Sigmoid colon (tissue), 7 donors: Measurements from ENCODE around the gene MCHR2. TPM values are rescaled to one million over a fixed set of nuclear protein-coding genes. Genes with fewer than 3 reads are reported as not detected.

Source experiments
- DNase-seq: peaks from one replicate; pipeline ENCODE4 v3.0.0-alpha.2; 2019
- H3K27ac ChIP-seq, 4 donors: fragments of 200-600 bp; sonication (generic); one replicate each; pipeline ENCODE4 v1.5.1; 2016 to 2019; ENCODE audit warnings: mild to moderate bottlenecking in 1 of 4
- H3K27me3 ChIP-seq, 3 donors: fragments of 200-600 bp; sonication (generic); one replicate each; pipeline ENCODE4 v1.5.1; 2019; ENCODE audit warnings: mild to moderate bottlenecking in 1 of 3
- H3K36me3 ChIP-seq, 4 donors: fragments of 200-600 bp; sonication (generic); one replicate each; pipeline ENCODE4 v1.5.1; 2016 to 2019
- H3K4me1 ChIP-seq, 4 donors: fragments of 200-600 bp; sonication (generic); one replicate each; pipeline ENCODE4 v1.5.1; 2017 to 2019
- H3K4me3 ChIP-seq, 4 donors: fragments of 200-600 bp; sonication (generic); one replicate each; pipeline ENCODE4 v1.5.1; 2017 to 2019; ENCODE audit warnings: mild to moderate bottlenecking in 2 of 4, moderate library complexity in 1 of 4
- H3K9me3 ChIP-seq, 4 donors: fragments of 200-600 bp in 3 of 4; sonication (generic) in 3 of 4; one replicate each; pipeline versions ENCODE4 v1.5.1 to v1.6.1; 2013 to 2019
- CTCF ChIP-seq, 4 experiments: fragments of 450-650 bp in 3 of 4; fragments of 200-600 bp in 1 of 4; IDR thresholded peaks; one replicate each; pipeline ENCODE4 v1.5.1; 2016 to 2019; ENCODE audit warnings: antibody characterized with exemption in 4 of 4, mild to moderate bottlenecking in 3 of 4, moderate library complexity in 2 of 4
- EP300 ChIP-seq, 4 donors: sonication (generic); formaldehyde crosslinking; IDR thresholded peaks; one replicate each; pipeline ENCODE4 v1.6.1; 2017; ENCODE audit warnings: antibody characterized with exemption in 4 of 4
- POLR2A ChIP-seq, 2 donors: fragments of 450-650 bp; IDR thresholded peaks; one replicate each; pipeline ENCODE4 v1.6.1; 2016; ENCODE audit warnings: antibody characterized with exemption in 2 of 2, mild to moderate bottlenecking in 2 of 2, moderate library complexity in 2 of 2
- POLR2AphosphoS5 ChIP-seq, 4 donors: sonication (generic); formaldehyde crosslinking; IDR thresholded peaks; one replicate each; pipeline ENCODE4 v1.6.1; 2017; ENCODE audit warnings: antibody characterized with exemption in 4 of 4
- WGBS, 2 donors: extraction: QIAGEN DNeasy Blood & Tissue Kit; methylation state at CpG; one replicate each; pipeline ENCODE4 v1.1.7; 2013; 5-methylcytosine and 5-hydroxymethylcytosine counted together
- intact Hi-C: fragments of 100-400 bp; cut with DNase I; formaldehyde crosslinking; loops from one replicate; pipeline ENCODE4 v1.15.1; 2023
- polyA plus RNA-seq, 3 donors: library from polyadenylated mRNA; stranded (reverse); fragments of 200-250 nt; gene quantifications; one replicate each; pipeline ENCODE4 v1.2.3, GENCODE V29; 2013
- total RNA-seq, 4 donors: library from RNA; depleted of rRNA; stranded (reverse); fragments of >200 nt; gene quantifications; one replicate each; pipeline ENCODE4 v1.1.0, GENCODE V29; 2016
- donor health status: healthy with polysubstance abuse.
- donor health status: Bipolar disorder and iron deficiency.
- donor health status: healthy.

The MCHR2 gene
- total and polyA plus RNA-seq, 7 donors: 0.33 to 0.36 TPM; not detected in 5

GRCh38 chr6:99887066-99887465 lies 107.0 kb downstream of the MCHR2 start:
- H3K27me3 ChIP-seq: no peaks in the 10 kb centered on the region
- H3K36me3 ChIP-seq: no peaks in the 10 kb centered on the region
- no peak for DNase-seq
- no peaks in the 10 kb centered on the region for H3K4me1 ChIP-seq
- no peak overlapping the region for H3K27ac ChIP-seq
- intact Hi-C loops: no loop called here
- H3K9me3 ChIP-seq: peaks cover 0 to 3% (median 0%) of the 10 kb centered on the region in 4 donors
- no peak for TF ChIP-seq POLR2A (IDR thresholded peaks at IDR 0.05)
- TF ChIP-seq CTCF (IDR thresholded peaks at IDR 0.05): no peak
- TF ChIP-seq EP300 (IDR thresholded peaks at IDR 0.05): no peak
- no peak for TF ChIP-seq POLR2AphosphoS5 (IDR thresholded peaks at IDR 0.05)
- no peak overlapping the region for H3K4me3 ChIP-seq

- WGBS, 2 donors: 63 to 79% methylated on average over 3 of the region's 3 CpGs
- intact Hi-C loops: no loop called here
- Histone ChIP-seq H3K36me3 (no peaks in the 10 kb centered on the region), H3K9me3 (peaks cover 0 to 3% (median 0%) of the 10 kb centered on the region in 4 donors), H3K27ac (no peak overlapping the region), H3K4me1 (no peaks in the 10 kb centered on the region), H3K4me3 (no peak overlapping the region), H3K27me3 (no peaks in the 10 kb centered on the region)
- TF ChIP-seq POLR2AphosphoS5 (IDR thresholded peaks at IDR 0.05) (no peak), POLR2A (IDR thresholded peaks at IDR 0.05) (no peak), CTCF (IDR thresholded peaks at IDR 0.05) (no peak), EP300 (IDR thresholded peaks at IDR 0.05) (no peak)
- no peak for DNase-seq
Observed at GRCh38 chr6:99885051-99885450, 109.0 kb downstream of the MCHR2 start.

- Histone ChIP-seq H3K27me3 (no peaks in the 10 kb centered on the region), H3K36me3 (no peaks in the 10 kb centered on the region), H3K4me1 (no peaks in the 10 kb centered on the region), H3K27ac (no peak overlapping the region), H3K4me3 (no peak overlapping the region), H3K9me3 (peaks cover 0 to 3% (median 0%) of the 10 kb centered on the region in 4 donors)
- DNase-seq: no peak
- TF ChIP-seq POLR2AphosphoS5 (IDR thresholded peaks at IDR 0.05) (no peak), CTCF (IDR thresholded peaks at IDR 0.05) (no peak), POLR2A (IDR thresholded peaks at IDR 0.05) (no peak), EP300 (IDR thresholded peaks at IDR 0.05) (no peak)
- intact Hi-C loops: no loop called here
- 72 to 81% methylated on average over 4 of the region's 4 CpGs for WGBS, 2 donors
Observed at GRCh38 chr6:99882128-99882702, 111.8 kb downstream of the MCHR2 start.

- Histone ChIP-seq H3K4me1 (no peaks in the 10 kb centered on the region), H3K27ac (no peak overlapping the region), H3K36me3 (no peaks in the 10 kb centered on the region), H3K9me3 (peaks cover 0 to 3% (median 0%) of the 10 kb centered on the region in 4 donors), H3K27me3 (no peaks in the 10 kb centered on the region), H3K4me3 (no peak overlapping the region)
- intact Hi-C loops: no loop called here
- DNase-seq: no peak
- TF ChIP-seq EP300 (IDR thresholded peaks at IDR 0.05) (no peak), CTCF (IDR thresholded peaks at IDR 0.05) (no peak), POLR2AphosphoS5 (IDR thresholded peaks at IDR 0.05) (no peak), POLR2A (IDR thresholded peaks at IDR 0.05) (no peak)
- 57 to 77% methylated on average over 3 of the region's 3 CpGs for WGBS, 2 donors
Observed at GRCh38 chr6:99879431-99879830, 114.6 kb downstream of the MCHR2 start.

GRCh38 chr6:99875068-99875467 lies 119.0 kb downstream of the MCHR2 start:
- no peaks in the 10 kb centered on the region for H3K4me1 ChIP-seq
- no peaks in the 10 kb centered on the region for H3K36me3 ChIP-seq
- H3K9me3 ChIP-seq: no peaks in the 10 kb centered on the region
- intact Hi-C loops: no loop called here
- TF ChIP-seq POLR2AphosphoS5 (IDR thresholded peaks at IDR 0.05): no peak
- TF ChIP-seq CTCF (IDR thresholded peaks at IDR 0.05): no peak
- no peak for TF ChIP-seq POLR2A (IDR thresholded peaks at IDR 0.05)
- TF ChIP-seq EP300 (IDR thresholded peaks at IDR 0.05): no peak
- 69 to 82% methylated on average over 4 of the region's 4 CpGs for WGBS, 2 donors
- no peaks in the 10 kb centered on the region for H3K27me3 ChIP-seq
- H3K4me3 ChIP-seq: no peak overlapping the region
- DNase-seq: no peak
- no peak overlapping the region for H3K27ac ChIP-seq
